Measurements from ENCODE around the gene RASAL3. TPM values are rescaled to one million over a fixed set of nuclear protein-coding genes. Genes with fewer than 3 reads are reported as not detected.
"Not testable (repeated sequence)": the region's sequence is repeated elsewhere in the genome, so short reads cannot be mapped to it uniquely, and the experiment has no call there.

Gene RASAL3
- total RNA-seq, 2 donors from 2014 or later, result 1.7 to 2.5 TPM

DNA sequence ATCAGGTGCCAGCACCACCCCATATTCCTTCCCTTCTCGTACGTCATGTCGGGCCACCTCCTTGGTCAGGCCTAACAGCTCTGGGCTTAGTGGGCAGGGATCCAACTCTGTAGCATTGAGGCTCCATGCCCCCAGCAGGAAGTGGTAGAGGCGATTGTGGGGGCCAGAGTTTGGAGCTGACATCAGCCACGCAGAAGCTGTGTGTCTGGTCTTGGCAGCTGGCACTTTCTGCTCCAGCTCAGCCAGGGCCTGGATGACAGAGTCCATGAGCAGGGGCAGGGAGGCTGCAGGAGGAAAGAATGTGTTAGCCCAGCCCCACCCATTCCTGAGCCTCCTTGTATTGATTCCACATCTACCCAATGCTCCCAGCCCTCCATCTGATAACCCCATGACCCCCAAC is 12.0 kb upstream of the RASAL3 start:
- TF ChIP-seq, protein P1, sequence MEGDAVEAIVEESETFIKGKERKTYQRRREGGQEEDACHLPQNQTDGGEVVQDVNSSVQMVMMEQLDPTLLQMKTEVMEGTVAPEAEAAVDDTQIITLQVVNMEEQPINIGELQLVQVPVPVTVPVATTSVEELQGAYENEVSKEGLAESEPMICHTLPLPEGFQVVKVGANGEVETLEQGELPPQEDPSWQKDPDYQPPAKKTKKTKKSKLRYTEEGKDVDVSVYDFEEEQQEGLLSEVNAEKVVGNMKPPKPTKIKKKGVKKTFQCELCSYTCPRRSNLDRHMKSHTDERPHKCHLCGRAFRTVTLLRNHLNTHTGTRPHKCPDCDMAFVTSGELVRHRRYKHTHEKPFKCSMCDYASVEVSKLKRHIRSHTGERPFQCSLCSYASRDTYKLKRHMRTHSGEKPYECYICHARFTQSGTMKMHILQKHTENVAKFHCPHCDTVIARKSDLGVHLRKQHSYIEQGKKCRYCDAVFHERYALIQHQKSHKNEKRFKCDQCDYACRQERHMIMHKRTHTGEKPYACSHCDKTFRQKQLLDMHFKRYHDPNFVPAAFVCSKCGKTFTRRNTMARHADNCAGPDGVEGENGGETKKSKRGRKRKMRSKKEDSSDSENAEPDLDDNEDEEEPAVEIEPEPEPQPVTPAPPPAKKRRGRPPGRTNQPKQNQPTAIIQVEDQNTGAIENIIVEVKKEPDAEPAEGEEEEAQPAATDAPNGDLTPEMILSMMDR (IDR thresholded peaks at IDR 0.05), result no peak
- H3K9me3 ChIP-seq, result no peaks in the 10 kb centered on the region
- intact Hi-C loops (cut with DNase I), result no loop called here
- no peaks in the 10 kb centered on the region for H3K27me3 ChIP-seq
- no peak overlapping the region for H3K27ac ChIP-seq
- no peaks in the 10 kb centered on the region for H3K36me3 ChIP-seq
- no peak overlapping the region for H3K9ac ChIP-seq (ENCODE audit: low read depth in 2 of 2, low read length in 2 of 2)
- DNase-seq, result no peak
- no peaks in the 10 kb centered on the region for H3K4me1 ChIP-seq
- H3K4me3 ChIP-seq, result no peak overlapping the region

DNA sequence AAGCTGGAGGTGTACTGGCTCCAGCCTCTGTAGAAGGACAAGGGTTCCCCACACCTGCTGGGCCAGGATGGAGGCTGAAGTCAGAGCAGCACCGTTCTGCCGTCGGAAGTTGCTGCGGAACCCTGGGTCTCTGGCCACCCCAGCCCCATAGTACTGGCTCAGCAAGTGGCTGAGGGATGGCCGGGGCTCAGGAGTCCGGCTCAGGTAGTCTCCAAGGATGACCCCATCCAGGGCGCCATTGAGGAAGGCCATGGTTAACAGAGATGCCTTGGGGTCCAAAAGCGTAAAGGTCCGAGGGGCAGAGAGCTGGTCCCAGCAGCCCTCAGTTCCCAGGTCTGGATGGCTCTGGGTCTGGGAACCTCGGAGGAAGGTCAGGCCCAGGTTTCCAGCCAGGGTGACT is 11.3 kb upstream of the RASAL3 start:
- no peak for DNase-seq
- no peak overlapping the region for H3K9ac ChIP-seq (ENCODE audit: low read depth in 2 of 2, low read length in 2 of 2)
- H3K9me3 ChIP-seq, result no peaks in the 10 kb centered on the region
- TF ChIP-seq, protein P1 (IDR thresholded peaks at IDR 0.05), result no peak
- intact Hi-C loops (cut with DNase I), result no loop called here
- no peak overlapping the region for H3K27ac ChIP-seq
- no peaks in the 10 kb centered on the region for H3K4me1 ChIP-seq
- H3K4me3 ChIP-seq, result no peak overlapping the region
- H3K27me3 ChIP-seq, result no peaks in the 10 kb centered on the region
- no peaks in the 10 kb centered on the region for H3K36me3 ChIP-seq

DNA sequence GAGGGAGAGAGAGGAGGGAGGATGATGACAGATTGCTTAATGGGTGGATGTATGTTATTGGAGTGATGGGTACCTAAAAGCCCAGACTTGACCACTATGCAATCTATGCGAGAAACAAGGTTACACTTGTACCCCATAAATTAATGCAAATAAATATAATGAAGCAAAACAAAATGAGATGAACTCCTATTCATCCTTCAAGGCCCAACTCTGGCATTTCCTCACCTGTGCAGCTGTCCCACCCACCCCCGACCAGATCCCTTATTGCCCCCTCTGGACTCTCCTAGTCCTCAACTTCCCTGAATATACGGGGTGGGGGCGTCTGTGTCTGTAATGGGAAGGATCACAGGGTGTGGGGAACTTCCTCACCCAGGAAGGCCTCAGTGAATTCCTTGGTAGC is 10.8 kb upstream of the RASAL3 start:
- DNase-seq, result no peak
- H3K27me3 ChIP-seq, result no peaks in the 10 kb centered on the region
- H3K9ac ChIP-seq (ENCODE audit: low read depth in 2 of 2, low read length in 2 of 2), result no peak overlapping the region
- no peak overlapping the region for H3K4me3 ChIP-seq
- no peaks in the 10 kb centered on the region for H3K4me1 ChIP-seq
- TF ChIP-seq, protein P1 (IDR thresholded peaks at IDR 0.05), result no peak
- intact Hi-C loops (cut with DNase I), result no loop called here
- H3K36me3 ChIP-seq, result no peaks in the 10 kb centered on the region
- no peak overlapping the region for H3K27ac ChIP-seq
- H3K9me3 ChIP-seq, result no peaks in the 10 kb centered on the region

DNA sequence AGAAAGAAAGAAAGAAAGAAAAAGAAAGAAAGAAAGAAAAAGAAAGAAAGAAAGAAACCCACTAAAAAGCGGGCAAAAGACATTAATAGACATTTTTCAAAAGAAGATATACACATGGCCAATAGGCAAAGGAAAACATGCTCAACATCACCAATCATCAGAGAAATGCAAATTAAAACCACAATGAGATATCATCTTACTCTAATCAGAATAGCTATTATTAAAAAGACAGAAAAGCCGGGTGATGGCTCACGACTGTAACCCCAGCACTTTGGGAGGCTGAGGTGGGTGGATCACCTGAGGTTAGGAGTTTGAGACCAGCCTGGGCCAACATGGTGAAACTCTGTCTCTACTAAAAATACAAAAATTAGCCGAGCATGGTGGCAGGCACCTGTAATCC is 9.5 kb upstream of the RASAL3 start:
- H3K4me1 ChIP-seq; H3K9ac ChIP-seq (ENCODE audit: low read depth in 2 of 2, low read length in 2 of 2); H3K36me3 ChIP-seq; intact Hi-C loops (cut with DNase I); DNase-seq; H3K4me3 ChIP-seq; H3K27me3 ChIP-seq; H3K9me3 ChIP-seq; H3K27ac ChIP-seq: not testable (repeated sequence)

DNA sequence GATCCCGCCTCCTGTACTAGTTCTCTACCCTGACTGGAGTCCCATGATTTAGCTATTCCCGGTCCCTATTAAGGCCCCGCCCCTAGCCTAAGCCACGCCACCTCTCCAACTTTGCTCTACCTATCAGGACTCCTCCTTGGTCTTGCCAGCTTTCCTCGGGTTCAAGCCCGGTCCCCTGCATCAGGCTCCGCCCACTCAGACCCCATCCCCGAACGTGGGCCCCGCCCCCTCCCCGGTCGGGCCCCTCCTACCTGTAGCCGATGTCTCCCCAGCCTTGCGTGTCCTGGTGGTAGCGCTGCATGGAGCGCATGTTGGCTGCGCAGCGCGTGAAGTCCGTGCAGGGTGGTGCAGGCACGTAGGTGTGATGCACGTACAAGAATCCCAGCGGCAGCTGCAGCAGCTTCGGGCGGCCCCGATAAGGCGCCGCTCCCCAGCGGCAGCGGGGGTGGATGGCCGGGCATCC is 7.3 kb upstream of the RASAL3 start:
- TF ChIP-seq, protein P1 (IDR thresholded peaks at IDR 0.05), result no peak
- H3K4me3 ChIP-seq, result no peak overlapping the region
- no peak overlapping the region for H3K27ac ChIP-seq
- no peaks in the 10 kb centered on the region for H3K9me3 ChIP-seq
- H3K36me3 ChIP-seq, result no peaks in the 10 kb centered on the region
- H3K27me3 ChIP-seq, result peaks cover 9% of the 10 kb centered on the region
- no peaks in the 10 kb centered on the region for H3K4me1 ChIP-seq
- no peak for DNase-seq
- no peak overlapping the region for H3K9ac ChIP-seq (ENCODE audit: low read depth in 2 of 2, low read length in 2 of 2)
- intact Hi-C loops (cut with DNase I), result no loop called here

DNA sequence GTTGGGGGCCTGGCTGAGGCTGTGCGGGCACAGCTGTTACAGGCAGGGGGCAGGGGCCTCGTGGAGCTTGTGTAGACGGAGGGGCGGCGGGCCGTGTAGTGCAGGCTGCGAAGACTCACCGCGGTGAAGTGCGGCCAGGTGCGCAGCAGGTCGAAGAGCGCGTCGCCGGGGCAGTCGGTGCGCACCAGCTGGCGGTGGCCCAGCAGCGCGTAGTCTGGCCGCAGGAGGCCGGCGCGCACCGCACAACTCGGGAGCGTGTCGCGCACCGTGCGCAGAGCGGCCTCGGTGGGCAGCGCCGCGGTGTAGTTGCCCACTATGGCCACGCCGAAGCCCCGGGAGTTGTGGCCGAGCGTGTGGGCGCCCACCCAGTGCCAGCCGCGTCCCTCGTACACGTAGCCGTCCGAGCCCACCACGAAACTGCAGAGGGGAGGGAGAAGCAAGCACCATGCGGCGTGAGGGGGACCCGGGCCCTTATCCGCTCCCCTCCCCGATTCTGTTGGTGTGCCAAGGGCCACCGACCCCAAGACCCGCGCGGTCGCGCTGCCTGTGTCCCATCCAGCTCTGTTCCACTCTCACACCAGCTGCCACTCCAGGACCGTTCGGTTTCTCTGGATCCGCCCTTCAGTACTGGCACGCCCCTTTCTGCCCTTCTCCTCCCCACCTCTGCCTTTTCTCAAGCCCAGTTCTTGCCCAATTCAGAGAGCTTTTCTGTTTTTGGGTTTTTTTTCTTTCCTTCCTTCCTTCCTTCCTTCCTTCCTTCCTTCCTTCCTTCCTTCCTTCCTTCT is 5.4 kb upstream of the RASAL3 start:
- H3K27me3 ChIP-seq, result peaks cover 9% of the 10 kb centered on the region
- DNase-seq, result no peak
- TF ChIP-seq, protein P1 (IDR thresholded peaks at IDR 0.05), result no peak
- H3K9me3 ChIP-seq, result no peaks in the 10 kb centered on the region
- no peaks in the 10 kb centered on the region for H3K4me1 ChIP-seq
- no peak overlapping the region for H3K27ac ChIP-seq
- intact Hi-C loops (cut with DNase I), result no loop called here
- H3K9ac ChIP-seq (ENCODE audit: low read depth in 2 of 2, low read length in 2 of 2), result peak overlapping the region in 1 of 2 donors; percentile 16
- no peaks in the 10 kb centered on the region for H3K36me3 ChIP-seq
- peak overlapping the region; percentile 26 for H3K4me3 ChIP-seq

Measured in colonic mucosa (tissue), 4 donors.